A375 (cell line): ENCODE results near the gene PRR35. TPM values are rescaled to one million over a fixed set of nuclear protein-coding genes. Genes with fewer than 3 reads are reported as not detected.

ENCODE experiments used
- small RNA-seq: library from RNA; depleted of rRNA; stranded (forward); fragments of <200 nt; gene quantifications from one replicate; pipeline ENCODE3, GENCODE V24; 2014
- total RNA-seq: library from RNA; depleted of rRNA; stranded (reverse); fragments of >200 nt; shearing (Covaris generic); gene quantifications from 2 replicates; pipeline ENCODE4 v1.2.3, GENCODE V29; 2014; rRNA removed

PRR35 gene
- total RNA-seq: 0.16 TPM in 1 of 2 replicates, not detected in the other

DNA sequence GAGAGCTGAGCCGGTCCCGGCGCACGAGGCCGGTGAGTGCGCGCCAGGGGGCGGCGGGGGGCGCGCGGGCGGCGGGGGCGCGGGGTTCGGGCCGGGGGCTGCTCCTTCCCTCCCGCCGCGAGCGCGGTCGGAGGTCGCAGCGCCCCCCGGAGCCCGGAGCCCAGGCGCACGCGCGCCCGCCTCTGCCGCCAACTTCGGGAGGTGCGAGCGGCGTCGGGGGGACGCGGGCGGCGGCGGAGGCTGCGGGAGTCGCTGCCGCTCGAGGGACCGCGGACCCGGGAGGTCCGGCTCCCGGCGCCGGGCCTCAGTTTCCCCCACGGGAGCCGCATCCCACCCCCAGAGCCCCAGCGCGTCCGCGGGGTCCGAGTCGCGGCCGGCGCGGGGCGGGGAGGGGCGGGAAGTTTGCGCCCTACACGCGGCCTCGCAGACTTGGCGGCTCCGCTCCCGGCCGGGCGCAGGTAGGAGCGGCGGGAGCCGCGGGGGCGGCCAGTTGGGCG is at the start of gene PRR35:
TSS of gene PRR35 (plus strand) at position 191 of the 497 bp plus-strand sequence. CDS start 2,901 bp downstream, outside the sequence.

DNA sequence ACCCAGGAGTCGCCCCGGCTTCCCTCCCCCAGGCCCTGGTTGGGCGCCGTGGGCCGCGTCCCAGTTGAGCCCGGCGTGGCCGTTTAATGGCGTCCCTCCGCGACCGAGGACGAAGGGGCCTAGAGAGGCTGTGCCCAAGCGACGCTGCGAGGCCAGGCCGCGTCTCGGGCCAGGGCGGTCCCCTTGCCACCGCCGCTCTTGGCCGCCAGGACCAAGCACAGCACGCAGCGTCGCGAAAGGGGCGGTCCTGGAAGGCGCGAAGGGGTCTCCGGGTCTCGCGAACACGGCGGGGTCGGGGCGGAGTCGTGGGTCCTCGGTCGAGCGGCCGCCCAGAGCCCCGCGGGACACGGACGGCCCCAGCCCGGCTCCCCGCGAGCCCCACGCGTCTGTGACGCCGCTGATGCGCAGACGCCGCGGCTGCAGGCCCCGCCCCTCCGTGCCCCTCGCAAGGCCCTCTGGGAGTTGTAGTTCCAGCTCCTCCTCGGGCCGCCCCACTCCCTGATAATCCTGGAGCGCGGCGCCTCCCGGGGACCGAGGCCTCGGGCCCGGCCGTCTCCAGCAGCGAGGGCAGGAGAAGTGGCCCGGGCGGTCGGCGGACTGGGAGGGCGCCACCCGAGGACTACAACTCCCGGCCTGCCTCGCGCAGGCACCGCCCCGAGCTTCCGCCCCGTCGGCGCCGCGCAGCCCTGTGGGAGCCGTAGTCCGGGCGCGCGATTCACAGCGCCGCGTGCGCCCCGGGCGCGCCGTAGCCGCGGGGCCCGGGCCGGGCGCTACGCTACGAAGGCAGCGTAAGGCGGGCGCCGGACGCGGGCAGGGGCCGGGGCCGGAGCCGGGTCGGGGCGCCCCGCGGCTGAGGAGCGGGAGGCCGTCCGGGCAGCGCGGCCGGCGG is 32.9 kb upstream of the PRR35 start, which contains the start of gene CAPN15:
TSS of gene CAPN15 (plus strand) at position 698 of the 889 bp plus-strand sequence. CDS start 19,127 bp downstream, outside the sequence.

DNA sequence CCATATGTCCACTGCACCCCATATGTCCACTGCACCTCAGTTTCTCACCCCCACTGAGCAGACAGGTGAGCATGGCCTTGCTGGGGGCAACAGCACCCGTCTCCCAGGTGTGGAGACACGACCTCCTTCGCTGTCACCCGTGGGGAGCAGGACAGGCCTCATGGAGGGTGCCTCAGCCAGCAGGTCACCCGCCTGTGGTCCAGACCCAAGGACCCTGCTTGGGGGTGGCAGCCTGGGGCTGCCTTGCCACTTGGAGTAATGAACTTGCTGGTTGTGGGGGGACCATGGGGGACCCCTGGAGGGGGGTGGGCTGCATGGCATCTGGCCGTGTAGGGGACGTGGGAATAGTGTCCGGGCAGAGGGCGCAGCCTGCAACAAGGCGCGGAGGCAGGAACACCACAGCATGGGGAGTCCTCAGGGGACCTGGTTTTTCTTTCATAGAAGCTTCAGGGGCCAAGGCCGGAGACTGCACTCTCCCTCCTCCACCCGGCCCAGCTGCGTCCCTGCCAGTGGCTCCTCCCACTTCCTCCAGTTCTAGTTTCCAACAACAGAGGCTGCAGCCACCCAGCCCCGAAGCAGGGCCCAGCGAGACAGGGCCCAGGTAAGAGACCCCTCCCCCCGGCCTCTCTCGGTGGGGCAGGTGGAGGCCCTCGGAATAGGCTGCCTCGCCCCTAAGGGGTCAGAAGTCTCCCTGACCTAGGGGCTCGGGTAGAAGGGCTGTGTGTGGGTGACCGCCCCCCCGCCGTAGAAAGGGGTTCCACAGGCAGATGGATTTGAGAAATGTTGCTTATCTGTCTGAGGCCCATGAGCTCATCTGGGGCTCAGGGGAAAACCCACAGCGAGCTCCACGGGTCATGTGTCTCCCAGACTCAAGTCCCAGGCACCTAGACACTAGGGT is 6.5 kb downstream of the PRR35 start, which contains the start of gene NHLRC4:
TSS of gene NHLRC4 (plus strand) at position 531 of the 898 bp plus-strand sequence. CDS start 1,043 bp downstream, outside the sequence.

DNA sequence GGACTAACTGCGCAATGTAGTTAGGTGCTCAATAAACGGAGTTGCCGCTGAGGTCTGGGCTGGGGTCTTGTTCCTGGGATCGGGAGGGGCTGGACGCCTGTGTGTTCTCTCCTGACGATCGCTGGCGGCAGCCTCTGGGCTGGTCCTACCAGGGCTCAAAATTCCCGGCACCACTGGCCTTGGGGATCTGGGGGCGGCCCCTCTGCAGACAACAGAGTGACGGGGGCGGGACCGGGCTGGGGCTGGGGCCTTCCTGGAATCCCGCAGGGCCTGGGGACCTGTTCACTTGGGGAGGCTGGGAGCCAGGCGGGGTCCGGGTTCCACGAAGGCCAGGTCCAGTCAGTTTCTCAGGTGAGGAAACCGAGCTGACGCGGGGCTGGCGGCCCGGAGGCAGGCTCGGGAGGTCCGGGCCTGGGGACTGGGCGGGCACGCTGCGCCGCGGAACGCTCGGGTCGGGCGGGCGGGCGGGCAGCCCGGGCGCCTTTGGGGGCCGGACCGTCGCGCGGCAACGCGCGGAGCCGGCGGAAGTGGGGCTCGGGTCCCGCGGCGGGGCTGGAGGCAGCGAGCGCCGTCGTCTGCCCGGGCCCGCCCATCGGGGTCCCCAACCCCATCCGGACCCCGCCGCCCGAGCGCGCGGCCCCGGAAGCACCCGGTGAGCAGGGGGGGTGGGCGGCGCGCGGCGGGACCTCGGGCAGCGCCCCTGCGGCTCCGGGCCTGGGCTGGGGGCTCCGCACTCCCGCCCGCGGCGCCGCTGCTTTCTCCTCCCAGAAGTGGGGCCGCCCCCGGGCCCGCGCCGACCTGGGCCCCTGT is 9.5 kb downstream of the PRR35 start, which contains the start of gene PIGQ:
TSS of gene PIGQ (plus strand) at position 524 of the 810 bp plus-strand sequence. CDS start 4,107 bp downstream, outside the sequence.

DNA sequence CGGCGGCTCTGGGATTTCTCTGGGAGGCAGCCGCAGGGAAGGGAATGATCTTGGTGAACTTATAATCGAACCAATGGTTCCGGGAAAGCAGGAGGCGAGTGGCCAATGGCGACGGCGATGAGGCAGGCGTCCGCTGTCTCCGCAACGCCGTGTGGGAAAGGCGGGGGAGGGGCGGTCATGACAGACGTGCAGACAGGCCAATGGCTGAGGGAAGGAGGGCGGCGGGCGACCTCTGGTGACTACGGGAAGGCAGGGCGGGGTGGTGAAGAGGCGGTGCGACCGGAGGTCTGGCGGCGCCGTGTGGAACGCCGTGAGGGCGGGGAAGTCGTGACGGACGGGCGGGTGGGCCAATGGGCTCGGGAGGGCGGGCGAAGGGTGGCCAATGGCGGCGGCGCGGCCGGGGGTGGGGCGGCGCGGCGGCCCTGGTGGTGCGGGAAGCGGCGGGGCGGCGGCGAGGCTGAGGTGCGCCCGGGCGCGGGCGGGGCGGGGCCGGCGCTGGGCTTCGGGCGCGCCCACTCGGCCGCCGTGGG is 29.5 kb downstream of the PRR35 start, which contains the start of gene RAB40C:
TSS of gene RAB40C (plus strand) at position 409 of the 530 bp plus-strand sequence. CDS start 226 bp downstream, outside the sequence.

Small RNA genes lying within 50 kb of the gene (small RNA-seq; reads per million reads assigned to genes)
- gene MIR3176: 0.29 reads per million
- not detected for gene MIR5587
- gene Z98883.1: not detected

Other genes with a start within 250 kb of the PRR35 start
- 36.7 and 40.2 TPM in 2 replicates for gene AXIN1, start 207.7 kb upstream of the PRR35 start, total RNA-seq
- 248 and 271 TPM in 2 replicates for gene MRPL28, start 189.9 kb upstream of the PRR35 start, total RNA-seq
- 25.1 and 44.4 TPM in 2 replicates for gene PGAP6, start 178.4 kb upstream of the PRR35 start, total RNA-seq
- gene NME4, start 163.2 kb upstream of the PRR35 start, total RNA-seq: 226 and 246 TPM in 2 replicates
- 18.3 and 25.2 TPM in 2 replicates for gene DECR2, start 158.5 kb upstream of the PRR35 start, total RNA-seq
- gene RAB11FIP3, start 134.7 kb upstream of the PRR35 start, total RNA-seq: 20.9 and 24.1 TPM in 2 replicates
- gene CAPN15, start 32.7 kb upstream of the PRR35 start, total RNA-seq: 53.1 and 58.8 TPM in 2 replicates
- gene NHLRC4, start 6.6 kb downstream of the PRR35 start, total RNA-seq: 0.11 and 0.56 TPM in 2 replicates
- 35.4 and 47.3 TPM in 2 replicates for gene PIGQ, start 9.6 kb downstream of the PRR35 start, total RNA-seq
- 15.6 and 17.4 TPM in 2 replicates for gene RAB40C, start 29.7 kb downstream of the PRR35 start, total RNA-seq
- 0.04 TPM in 1 of 2 replicates, not detected in the other for gene WFIKKN1, start 70.6 kb downstream of the PRR35 start, total RNA-seq
- 266 and 301 TPM in 2 replicates for gene METTL26, start 75.9 kb downstream of the PRR35 start, total RNA-seq
- gene MCRIP2, start 81.4 kb downstream of the PRR35 start, total RNA-seq: 54.2 and 55.8 TPM in 2 replicates
- gene WDR90, start 89.0 kb downstream of the PRR35 start, total RNA-seq: 49.9 and 77.0 TPM in 2 replicates
- gene RHOT2, start 107.7 kb downstream of the PRR35 start, total RNA-seq: 140 and 152 TPM in 2 replicates
- gene RHBDL1, start 115.3 kb downstream of the PRR35 start, total RNA-seq: 6.5 and 6.8 TPM in 2 replicates
- 237 and 270 TPM in 2 replicates for gene STUB1, start 120.0 kb downstream of the PRR35 start, total RNA-seq
- gene JMJD8, start 123.9 kb downstream of the PRR35 start, total RNA-seq: 93.3 and 97.0 TPM in 2 replicates
- 4.0 and 10.0 TPM in 2 replicates for gene WDR24, start 130.0 kb downstream of the PRR35 start, total RNA-seq
- 0.04 TPM in 1 of 2 replicates, not detected in the other for gene FBXL16, start 145.4 kb downstream of the PRR35 start, total RNA-seq
- gene METRN, start 154.7 kb downstream of the PRR35 start, total RNA-seq: 201 and 228 TPM in 2 replicates
- gene ANTKMT, start 160.8 kb downstream of the PRR35 start, total RNA-seq: 71.1 and 79.8 TPM in 2 replicates
- 14.4 and 16.5 TPM in 2 replicates for gene CCDC78, start 166.0 kb downstream of the PRR35 start, total RNA-seq
- 41.0 and 47.9 TPM in 2 replicates for gene HAGHL, start 166.7 kb downstream of the PRR35 start, total RNA-seq
- gene CIAO3, start 180.6 kb downstream of the PRR35 start, total RNA-seq: 39.5 and 43.3 TPM in 2 replicates
- 9.2 and 11.1 TPM in 2 replicates for gene MSLN, start 200.3 kb downstream of the PRR35 start, total RNA-seq
- gene RPUSD1, start 228.0 kb downstream of the PRR35 start, total RNA-seq: 42.7 and 43.5 TPM in 2 replicates
- gene CHTF18, start 228.2 kb downstream of the PRR35 start, total RNA-seq: 53.4 and 56.0 TPM in 2 replicates
- not detected in 2 replicates for gene GNG13, start 240.3 kb downstream of the PRR35 start, total RNA-seq